ENCODE results near the gene REP15.

GRCh38 chr12:27672051-27672450 is 24.2 kb upstream of the REP15 start:
- TF ChIP-seq CTCF (conservative IDR thresholded peaks at IDR 0.05 in 1 of 2, IDR thresholded peaks at IDR 0.05 in 1 of 2; ENCODE audit: low read depth in 1 of 2, low read length in 2 of 2), result no peak
- no peak for TF ChIP-seq EZH2 (IDR thresholded peaks at IDR 0.05; ENCODE audit: low read length, missing control alignments)

Measured in fibroblast of lung (primary cell).